ENCODE data around the gene ZMYM2. TPM values are rescaled to one million over a fixed set of nuclear protein-coding genes. Genes with fewer than 3 reads are reported as not detected.

The ZMYM2 gene
- total and polyA plus RNA-seq, 2 donors (not counting 3 experiments of a cell fraction or from before 2014, with no cell fraction given) = 14.7 to 75.3 TPM

- Histone ChIP-seq H4K20me1 (replicated peaks; ENCODE audit: control insufficient read depth, extremely low read depth, insufficient read depth, low read length) (no peaks in the 10 kb centered on the region), H3K36me3 (ENCODE audit: control insufficient read depth in 2 of 2, extremely low read depth in 1 of 2, insufficient read depth in 2 of 2, low read length in 2 of 2) (peaks cover 5% of the 10 kb centered on the region in 2 experiments), H3K4me3 (replicated peaks in 1 of 3; ENCODE audit: insufficient read depth in 1 of 3, low read depth in 1 of 3, low read length in 3 of 3) (no peak overlapping the region), H3K79me2 (ENCODE audit: control insufficient read depth, insufficient read depth, low read length) (no peaks in the 10 kb centered on the region), H3K4me1 (ENCODE audit: control insufficient read depth, extremely low read depth, insufficient read depth, low read length) (no peaks in the 10 kb centered on the region), H2AFZ (ENCODE audit: low read depth, low read length) (no peak overlapping the region), H3K9me1 (replicated peaks; ENCODE audit: control insufficient read depth, extremely low read depth, insufficient read depth, low read length) (peaks cover 3% of the 10 kb centered on the region), H3K4me2 (ENCODE audit: insufficient read depth, low read length) (no peak overlapping the region), H3K27me3 (ENCODE audit: control insufficient read depth in 2 of 2, insufficient read depth in 2 of 2, low read length in 2 of 2) (no peaks in the 10 kb centered on the region), H3K9ac (replicated peaks; ENCODE audit: extremely low read depth, insufficient read depth, low read length) (no peak overlapping the region), H3K9me3 (replicated peaks; ENCODE audit: control insufficient read depth, insufficient read depth, low read length) (no peaks in the 10 kb centered on the region), H3K27ac (ENCODE audit: insufficient read depth, low read depth, low read length) (no peak overlapping the region)
- no peak for DNase-seq (ENCODE audit: low read depth, low spot score)
- no TSS peak for BruUV-seq (replicated peaks)
- intact Hi-C loops (cut with micrococcal nuclease) (no loop called here), dilution Hi-C loops (cut with MboI; ENCODE audit: extremely low pct_ligation_motif_present, low sequenced_read_pairs) (no loop called here)
- FAIRE-seq = no peak
- POLR2A ChIA-PET = no interaction called here
- TF ChIP-seq, protein P1, sequence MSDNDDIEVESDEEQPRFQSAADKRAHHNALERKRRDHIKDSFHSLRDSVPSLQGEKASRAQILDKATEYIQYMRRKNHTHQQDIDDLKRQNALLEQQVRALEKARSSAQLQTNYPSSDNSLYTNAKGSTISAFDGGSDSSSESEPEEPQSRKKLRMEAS (IDR thresholded peaks at IDR 0.05; ENCODE audit: insufficient read depth, insufficient read length) = no peak
- TF ChIP-seq, protein P2, sequence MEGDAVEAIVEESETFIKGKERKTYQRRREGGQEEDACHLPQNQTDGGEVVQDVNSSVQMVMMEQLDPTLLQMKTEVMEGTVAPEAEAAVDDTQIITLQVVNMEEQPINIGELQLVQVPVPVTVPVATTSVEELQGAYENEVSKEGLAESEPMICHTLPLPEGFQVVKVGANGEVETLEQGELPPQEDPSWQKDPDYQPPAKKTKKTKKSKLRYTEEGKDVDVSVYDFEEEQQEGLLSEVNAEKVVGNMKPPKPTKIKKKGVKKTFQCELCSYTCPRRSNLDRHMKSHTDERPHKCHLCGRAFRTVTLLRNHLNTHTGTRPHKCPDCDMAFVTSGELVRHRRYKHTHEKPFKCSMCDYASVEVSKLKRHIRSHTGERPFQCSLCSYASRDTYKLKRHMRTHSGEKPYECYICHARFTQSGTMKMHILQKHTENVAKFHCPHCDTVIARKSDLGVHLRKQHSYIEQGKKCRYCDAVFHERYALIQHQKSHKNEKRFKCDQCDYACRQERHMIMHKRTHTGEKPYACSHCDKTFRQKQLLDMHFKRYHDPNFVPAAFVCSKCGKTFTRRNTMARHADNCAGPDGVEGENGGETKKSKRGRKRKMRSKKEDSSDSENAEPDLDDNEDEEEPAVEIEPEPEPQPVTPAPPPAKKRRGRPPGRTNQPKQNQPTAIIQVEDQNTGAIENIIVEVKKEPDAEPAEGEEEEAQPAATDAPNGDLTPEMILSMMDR (IDR thresholded peaks at IDR 0.05; ENCODE audit: extremely low read depth in 1 of 2, insufficient read depth in 1 of 2, low read depth in 1 of 2, low read length in 2 of 2) = no peak
- TF ChIP-seq FOS (IDR thresholded peaks at IDR 0.05; ENCODE audit: borderline replicate concordance, insufficient read depth, low read length) = no peak
- no peak for TF ChIP-seq POLR2AphosphoS5 (IDR thresholded peaks at IDR 0.05; ENCODE audit: insufficient read depth, low read depth, low read length)
- no peak for TF ChIP-seq MYC (IDR thresholded peaks at IDR 0.05; ENCODE audit: low read depth, low read length)
- TF ChIP-seq EZH2 (IDR thresholded peaks at IDR 0.05; ENCODE audit: borderline replicate concordance, low read depth, low read length, severe bottlenecking) = no peak
- no peak for TF ChIP-seq POLR2A (IDR thresholded peaks at IDR 0.05; ENCODE audit: low read depth, low read length)
- no peak for TF ChIP-seq JUN (IDR thresholded peaks at IDR 0.05; ENCODE audit: borderline replicate concordance, insufficient read depth, insufficient read length, low read depth)
- TF ChIP-seq GATA2 (IDR thresholded peaks at IDR 0.05; ENCODE audit: insufficient read depth, insufficient read length, low read depth, low read length) = no peak
- CTCF ChIA-PET = interaction anchor here (1.2 kb wide), 1 partner anchor 11 kb away, joined by 3 read pairs; no protein-coding TSS in a partner anchor
Measured at GRCh38 chr13:20028953-20029352, 70.4 kb downstream of the ZMYM2 start.
